ENCODE data around the gene NT5DC1.

GRCh38 chr6:116111552-116112528 is 11.2 kb downstream of the NT5DC1 start:
- TF ChIP-seq CTCF (conservative IDR thresholded peaks at IDR 0.05; ENCODE audit: low read length) (peak; percentile 89), EZH2phosphoT487 (IDR thresholded peaks at IDR 0.05; ENCODE audit: borderline replicate concordance, low read depth, low read length) (no peak)
